Measurements from ENCODE around the gene EXOC6B. TPM values are rescaled to one million over a fixed set of nuclear protein-coding genes. Genes with fewer than 3 reads are reported as not detected.

Gene EXOC6B
- total RNA-seq, 2 donors from 2014 or later, result 16.6 to 36.6 TPM

DNA sequence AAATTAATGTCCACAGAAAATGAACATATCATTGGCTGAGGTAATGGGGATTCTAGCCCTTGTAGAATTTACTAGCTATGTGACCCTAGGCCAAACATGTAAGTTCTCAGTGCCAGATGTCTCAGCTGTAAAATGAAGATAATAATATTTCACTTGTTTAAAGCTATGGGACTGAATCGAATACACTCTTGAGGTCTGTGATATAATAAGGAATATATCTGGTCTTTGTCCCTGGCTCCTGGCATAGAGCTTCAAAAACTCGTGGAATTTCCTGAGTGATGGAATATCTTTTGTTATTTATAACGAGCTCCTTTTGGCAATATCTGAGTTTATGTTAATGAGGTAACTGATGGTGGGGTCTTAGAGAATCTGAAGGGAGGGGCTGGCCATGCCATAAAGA, 476.8 kb downstream of the EXOC6B start:
- WGBS, result 64% methylated on average over 3 of the region's 3 CpGs
- no peak for DNase-seq (ENCODE audit: low spot score)
- Histone ChIP-seq H3K4me1 (replicated peaks) (no peaks in the 10 kb centered on the region), H3K36me3 (no peaks in the 10 kb centered on the region), H3K9me3 (no peaks in the 10 kb centered on the region), H3K4me3 (no peak overlapping the region), H3K27me3 (replicated peaks; ENCODE audit: insufficient read depth) (no peaks in the 10 kb centered on the region), H3K27ac (no peak overlapping the region)
- intact Hi-C loops (cut with DNase I), result no loop called here
- TF ChIP-seq, protein P1, sequence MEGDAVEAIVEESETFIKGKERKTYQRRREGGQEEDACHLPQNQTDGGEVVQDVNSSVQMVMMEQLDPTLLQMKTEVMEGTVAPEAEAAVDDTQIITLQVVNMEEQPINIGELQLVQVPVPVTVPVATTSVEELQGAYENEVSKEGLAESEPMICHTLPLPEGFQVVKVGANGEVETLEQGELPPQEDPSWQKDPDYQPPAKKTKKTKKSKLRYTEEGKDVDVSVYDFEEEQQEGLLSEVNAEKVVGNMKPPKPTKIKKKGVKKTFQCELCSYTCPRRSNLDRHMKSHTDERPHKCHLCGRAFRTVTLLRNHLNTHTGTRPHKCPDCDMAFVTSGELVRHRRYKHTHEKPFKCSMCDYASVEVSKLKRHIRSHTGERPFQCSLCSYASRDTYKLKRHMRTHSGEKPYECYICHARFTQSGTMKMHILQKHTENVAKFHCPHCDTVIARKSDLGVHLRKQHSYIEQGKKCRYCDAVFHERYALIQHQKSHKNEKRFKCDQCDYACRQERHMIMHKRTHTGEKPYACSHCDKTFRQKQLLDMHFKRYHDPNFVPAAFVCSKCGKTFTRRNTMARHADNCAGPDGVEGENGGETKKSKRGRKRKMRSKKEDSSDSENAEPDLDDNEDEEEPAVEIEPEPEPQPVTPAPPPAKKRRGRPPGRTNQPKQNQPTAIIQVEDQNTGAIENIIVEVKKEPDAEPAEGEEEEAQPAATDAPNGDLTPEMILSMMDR (IDR thresholded peaks at IDR 0.05), result no peak
- TF ChIP-seq POLR2AphosphoS5 (IDR thresholded peaks at IDR 0.05) (no peak), POLR2A (IDR thresholded peaks at IDR 0.05) (no peak)

DNA sequence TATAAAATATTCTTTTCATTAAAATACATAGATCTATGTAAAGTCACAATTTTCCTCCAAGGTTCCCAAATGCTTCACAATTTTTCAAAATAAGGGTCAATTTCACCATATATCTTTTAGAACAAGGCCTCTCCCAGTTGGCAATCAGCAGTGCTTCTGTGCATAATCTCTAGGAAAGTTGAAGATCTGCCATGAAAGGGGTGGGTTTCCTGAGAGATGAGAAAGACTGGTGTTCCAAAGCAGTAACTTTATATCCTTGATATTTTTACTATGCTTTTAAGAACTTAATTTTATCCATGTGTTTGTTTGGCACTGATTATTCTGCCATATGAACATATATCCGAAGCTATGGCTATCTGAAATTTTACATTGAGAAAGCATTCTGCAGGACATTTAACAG, 478.8 kb downstream of the EXOC6B start:
- H3K36me3 ChIP-seq, result no peaks in the 10 kb centered on the region
- no peaks in the 10 kb centered on the region for H3K9me3 ChIP-seq
- no peaks in the 10 kb centered on the region for H3K27me3 ChIP-seq (replicated peaks; ENCODE audit: insufficient read depth)
- H3K4me3 ChIP-seq, result no peak overlapping the region
- 78% methylated on average over 1 of the region's 1 CpG for WGBS
- intact Hi-C loops (cut with DNase I), result no loop called here
- no peak overlapping the region for H3K27ac ChIP-seq
- H3K4me1 ChIP-seq (replicated peaks), result no peaks in the 10 kb centered on the region
- no peak for TF ChIP-seq POLR2A (IDR thresholded peaks at IDR 0.05)
- no peak for DNase-seq (ENCODE audit: low spot score)

DNA sequence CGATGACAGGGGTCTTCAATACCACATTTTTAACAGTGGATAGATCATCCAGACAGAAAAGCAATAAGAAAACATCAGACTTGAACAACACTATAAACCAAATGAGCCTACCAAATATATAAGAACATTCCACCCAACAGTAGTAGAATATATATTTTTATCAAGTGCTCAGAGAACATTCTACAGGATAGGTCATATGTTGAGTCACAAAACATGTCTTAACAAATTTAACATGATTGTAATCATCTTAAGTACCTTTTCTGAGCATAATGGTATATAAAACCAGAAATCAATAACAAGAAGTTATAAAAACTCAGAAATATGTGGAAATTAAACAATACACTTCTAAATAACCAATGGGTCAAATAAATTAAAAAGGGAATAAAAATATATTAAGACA, 484.2 kb downstream of the EXOC6B start:
- Histone ChIP-seq H3K27me3 (replicated peaks; ENCODE audit: insufficient read depth) (no peaks in the 10 kb centered on the region), H3K9me3 (no peaks in the 10 kb centered on the region), H3K4me3 (no peak overlapping the region), H3K36me3 (no peaks in the 10 kb centered on the region), H3K4me1 (replicated peaks) (no peaks in the 10 kb centered on the region), H3K27ac (no peak overlapping the region)
- TF ChIP-seq, protein P1 (IDR thresholded peaks at IDR 0.05), result no peak
- TF ChIP-seq POLR2A (IDR thresholded peaks at IDR 0.05) (no peak), POLR2AphosphoS5 (IDR thresholded peaks at IDR 0.05) (no peak)
- DNase-seq (ENCODE audit: low spot score), result no peak
- intact Hi-C loops (cut with DNase I), result no loop called here
- WGBS, result 91% methylated on average over 1 of the region's 1 CpG

DNA sequence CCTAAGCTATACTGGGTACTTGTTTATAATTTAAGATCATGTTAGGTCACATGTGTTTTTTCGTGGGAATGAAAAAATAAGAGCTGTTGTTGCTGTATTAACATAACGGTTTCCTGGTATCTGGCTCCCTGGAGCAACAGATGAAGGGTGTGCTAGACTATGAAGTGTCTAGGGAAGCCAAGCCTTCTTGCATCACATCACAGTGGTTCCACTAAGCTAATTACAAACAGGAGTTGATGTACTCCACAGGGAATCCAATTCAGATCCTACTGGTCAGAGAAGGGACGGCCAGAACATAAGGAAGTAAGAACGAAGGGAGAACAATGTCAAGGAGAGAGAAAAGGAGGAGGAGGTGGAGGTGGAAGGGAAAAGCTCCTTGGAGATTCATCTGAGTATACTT, 485.2 kb downstream of the EXOC6B start:
- H3K27me3 ChIP-seq (replicated peaks; ENCODE audit: insufficient read depth), result no peaks in the 10 kb centered on the region
- H3K4me1 ChIP-seq (replicated peaks), result no peaks in the 10 kb centered on the region
- WGBS, result 87% methylated on average over 4 of the region's 4 CpGs
- TF ChIP-seq, protein P1 (IDR thresholded peaks at IDR 0.05), result no peak
- no peak for TF ChIP-seq POLR2A (IDR thresholded peaks at IDR 0.05)
- TF ChIP-seq POLR2AphosphoS5 (IDR thresholded peaks at IDR 0.05), result no peak
- H3K4me3 ChIP-seq, result no peak overlapping the region
- no peaks in the 10 kb centered on the region for H3K36me3 ChIP-seq
- no peak overlapping the region for H3K27ac ChIP-seq
- no peaks in the 10 kb centered on the region for H3K9me3 ChIP-seq
- DNase-seq (ENCODE audit: low spot score), result no peak
- intact Hi-C loops (cut with DNase I), result no loop called here

DNA sequence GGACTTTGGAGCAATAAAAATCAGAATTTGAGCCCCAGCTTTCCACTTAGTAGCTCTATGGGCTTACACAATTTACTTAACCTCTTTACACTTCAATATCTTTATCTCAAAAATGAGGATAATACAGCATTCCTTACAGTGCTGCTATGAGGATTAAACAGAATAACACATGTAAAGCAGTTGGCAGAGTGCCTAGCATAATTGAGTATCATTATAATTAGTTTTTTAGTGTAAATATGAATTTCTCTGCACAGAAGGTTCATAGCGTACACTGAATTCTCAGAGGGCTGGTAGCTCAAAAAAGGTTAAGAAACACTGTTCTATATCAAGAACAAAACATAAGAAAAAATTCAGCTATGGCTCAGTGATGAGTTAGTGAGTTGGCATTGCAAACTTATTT, 487.8 kb downstream of the EXOC6B start:
- H3K4me1 ChIP-seq (replicated peaks), result no peaks in the 10 kb centered on the region
- intact Hi-C loops (cut with DNase I), result no loop called here
- H3K27me3 ChIP-seq (replicated peaks; ENCODE audit: insufficient read depth), result no peaks in the 10 kb centered on the region
- no peak for DNase-seq (ENCODE audit: low spot score)
- 94% methylated on average over 1 of the region's 1 CpG for WGBS
- no peak for TF ChIP-seq POLR2AphosphoS5 (IDR thresholded peaks at IDR 0.05)
- H3K9me3 ChIP-seq, result no peaks in the 10 kb centered on the region
- no peak overlapping the region for H3K27ac ChIP-seq
- no peak overlapping the region for H3K4me3 ChIP-seq
- no peaks in the 10 kb centered on the region for H3K36me3 ChIP-seq

DNA sequence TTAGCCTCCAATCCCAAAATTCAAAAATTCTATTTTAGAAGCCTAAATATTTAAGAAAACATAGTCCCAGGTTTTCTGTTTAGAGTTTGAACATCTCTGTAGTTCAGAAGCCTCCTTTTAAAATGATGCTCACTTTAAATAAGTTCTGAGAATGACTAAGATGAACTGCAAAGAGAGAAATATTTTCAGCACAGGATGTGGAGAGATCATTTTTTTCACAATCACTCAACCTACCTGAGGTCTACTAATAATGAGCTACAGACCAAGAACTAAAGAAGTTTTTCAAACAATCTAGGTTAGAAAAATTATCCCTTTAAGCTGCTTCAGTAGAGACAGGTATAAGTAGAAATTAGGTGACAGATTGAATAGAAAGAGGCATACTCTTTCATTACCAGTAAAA, 493.1 kb downstream of the EXOC6B start:
- no peak overlapping the region for H3K4me3 ChIP-seq
- no peaks in the 10 kb centered on the region for H3K9me3 ChIP-seq
- intact Hi-C loops (cut with DNase I), result no loop called here

More for the DNA sequence above, 493.1 kb downstream of the EXOC6B start:
- Histone ChIP-seq H3K36me3 (no peaks in the 10 kb centered on the region), H3K27ac (no peak overlapping the region), H3K27me3 (replicated peaks; ENCODE audit: insufficient read depth) (no peaks in the 10 kb centered on the region), H3K4me1 (replicated peaks) (no peaks in the 10 kb centered on the region)
- TF ChIP-seq, protein P1 (IDR thresholded peaks at IDR 0.05), result no peak
- TF ChIP-seq POLR2A (IDR thresholded peaks at IDR 0.05) (no peak), POLR2AphosphoS5 (IDR thresholded peaks at IDR 0.05) (no peak)
- no peak for DNase-seq (ENCODE audit: low spot score)

Data from prostate gland (tissue), 2 donors.